ENCODE results near the gene RBM18.

DNA sequence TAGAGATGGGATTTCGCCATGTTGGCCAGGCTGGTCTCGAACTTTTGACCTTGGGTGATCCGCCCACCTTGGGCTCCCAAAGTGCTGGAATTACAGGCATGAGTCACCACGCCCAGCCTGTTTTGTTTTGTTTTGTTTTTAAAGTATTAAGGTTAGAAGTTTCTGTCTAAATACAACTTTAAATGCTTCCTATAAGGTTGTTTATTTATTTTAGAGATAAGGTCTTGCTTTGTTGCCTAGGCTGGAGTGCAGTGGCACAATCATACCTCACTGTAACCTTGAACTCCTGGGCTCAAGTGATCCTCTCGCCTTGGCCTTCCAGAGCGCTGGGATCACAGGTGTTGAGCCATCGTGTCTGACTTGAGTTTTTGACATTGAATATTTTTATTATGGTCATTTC lies 11.5 kb upstream of the RBM18 start:
- TF ChIP-seq, protein P1, sequence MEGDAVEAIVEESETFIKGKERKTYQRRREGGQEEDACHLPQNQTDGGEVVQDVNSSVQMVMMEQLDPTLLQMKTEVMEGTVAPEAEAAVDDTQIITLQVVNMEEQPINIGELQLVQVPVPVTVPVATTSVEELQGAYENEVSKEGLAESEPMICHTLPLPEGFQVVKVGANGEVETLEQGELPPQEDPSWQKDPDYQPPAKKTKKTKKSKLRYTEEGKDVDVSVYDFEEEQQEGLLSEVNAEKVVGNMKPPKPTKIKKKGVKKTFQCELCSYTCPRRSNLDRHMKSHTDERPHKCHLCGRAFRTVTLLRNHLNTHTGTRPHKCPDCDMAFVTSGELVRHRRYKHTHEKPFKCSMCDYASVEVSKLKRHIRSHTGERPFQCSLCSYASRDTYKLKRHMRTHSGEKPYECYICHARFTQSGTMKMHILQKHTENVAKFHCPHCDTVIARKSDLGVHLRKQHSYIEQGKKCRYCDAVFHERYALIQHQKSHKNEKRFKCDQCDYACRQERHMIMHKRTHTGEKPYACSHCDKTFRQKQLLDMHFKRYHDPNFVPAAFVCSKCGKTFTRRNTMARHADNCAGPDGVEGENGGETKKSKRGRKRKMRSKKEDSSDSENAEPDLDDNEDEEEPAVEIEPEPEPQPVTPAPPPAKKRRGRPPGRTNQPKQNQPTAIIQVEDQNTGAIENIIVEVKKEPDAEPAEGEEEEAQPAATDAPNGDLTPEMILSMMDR (conservative IDR thresholded peaks at IDR 0.05; ENCODE audit: low read depth, low read length), result no peak
- TF ChIP-seq MXI1 (IDR thresholded peaks at IDR 0.05; ENCODE audit: borderline replicate concordance, low read depth, low read length) (no peak), POLR2A (IDR thresholded peaks at IDR 0.05; ENCODE audit: low read depth, low read length) (no peak), CEBPB (IDR thresholded peaks at IDR 0.05; ENCODE audit: low read depth, low read length) (no peak), RCOR1 (IDR thresholded peaks at IDR 0.05; ENCODE audit: insufficient replicate concordance, low read length) (no peak), FOS (IDR thresholded peaks at IDR 0.05; ENCODE audit: low read depth, low read length) (no peak), RAD21 (IDR thresholded peaks at IDR 0.05; ENCODE audit: low read length) (no peak), MAZ (IDR thresholded peaks at IDR 0.05; ENCODE audit: borderline replicate concordance, low read depth, low read length) (no peak), RFX5 (IDR thresholded peaks at IDR 0.05; ENCODE audit: low read depth, low read length) (no peak), SMC3 (IDR thresholded peaks at IDR 0.05; ENCODE audit: low read depth, low read length) (no peak), MAFK (IDR thresholded peaks at IDR 0.05; ENCODE audit: low read depth, low read length) (no peak), USF2 (IDR thresholded peaks at IDR 0.05; ENCODE audit: low read depth, low read length) (no peak)

All from IMR-90 (cell line).